NCI-H2029 (cell line): Measurements from ENCODE around the gene GBX2.
"Not testable (repeated sequence)": the region's sequence is repeated elsewhere in the genome, so short reads cannot be mapped to it uniquely, and the experiment has no call there.

Experiments
- DNase-seq: peaks from one replicate; lab custom pipeline; 2025; lab: John Stamatoyannopoulos, UW

Gene GBX2

DNA sequence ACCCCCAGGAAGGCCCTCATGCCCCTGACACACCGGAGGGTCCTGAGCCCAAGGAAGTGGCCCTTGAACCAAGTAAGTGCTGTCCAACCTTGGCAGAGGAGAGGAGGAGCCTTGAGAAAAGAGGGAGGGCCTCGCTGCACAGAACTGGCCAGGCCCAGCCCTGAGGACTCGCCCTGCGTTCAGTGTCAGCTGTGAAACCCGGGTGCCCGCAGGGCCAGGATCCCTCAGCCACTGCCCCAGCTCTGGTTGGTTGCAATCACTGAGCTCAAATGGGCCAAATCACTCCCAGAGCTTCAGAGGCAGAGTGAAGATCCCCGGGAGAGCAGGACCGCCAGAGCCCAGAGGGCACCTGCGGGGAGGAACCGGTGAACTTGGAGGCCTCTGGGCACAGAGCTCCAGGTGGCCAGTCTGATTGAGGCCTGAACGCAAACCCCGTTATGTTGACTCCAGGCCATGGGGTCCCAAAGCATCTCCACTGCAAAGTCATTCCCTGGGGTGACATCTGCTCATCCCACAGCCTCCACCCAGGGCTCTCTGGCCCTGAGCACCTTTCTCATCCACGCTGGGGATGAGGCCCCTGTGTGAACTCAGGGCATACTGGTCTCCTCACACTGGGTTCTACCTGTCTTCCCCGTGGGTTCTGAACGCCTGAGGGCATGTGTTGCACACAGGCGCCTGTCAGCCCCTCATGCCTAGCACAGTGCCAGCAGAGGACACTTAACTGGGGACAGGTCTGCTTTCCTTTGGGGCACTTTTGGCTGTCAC, 11.9 kb downstream of the GBX2 start:
- DNase-seq = no peak

DNA sequence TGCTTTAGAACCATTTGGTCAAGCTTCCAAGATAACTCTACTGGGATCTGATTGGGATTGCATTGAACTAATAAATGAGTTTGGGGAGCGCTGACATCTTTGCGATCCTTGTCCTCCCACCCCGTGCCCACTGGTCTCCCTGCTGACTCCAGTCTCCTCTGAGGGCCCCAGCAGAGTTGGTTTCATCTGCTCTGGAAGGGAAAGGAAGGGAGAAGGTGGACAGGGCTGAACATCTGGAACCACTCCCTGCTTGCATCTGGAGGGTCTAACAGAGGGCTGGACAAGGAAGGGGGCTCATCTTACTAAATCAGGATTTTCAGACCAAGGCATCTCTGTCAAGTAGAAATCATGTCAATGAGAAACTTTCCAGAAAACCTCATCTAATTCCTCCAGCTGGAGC, 12.8 kb downstream of the GBX2 start:
- no peak for DNase-seq

DNA sequence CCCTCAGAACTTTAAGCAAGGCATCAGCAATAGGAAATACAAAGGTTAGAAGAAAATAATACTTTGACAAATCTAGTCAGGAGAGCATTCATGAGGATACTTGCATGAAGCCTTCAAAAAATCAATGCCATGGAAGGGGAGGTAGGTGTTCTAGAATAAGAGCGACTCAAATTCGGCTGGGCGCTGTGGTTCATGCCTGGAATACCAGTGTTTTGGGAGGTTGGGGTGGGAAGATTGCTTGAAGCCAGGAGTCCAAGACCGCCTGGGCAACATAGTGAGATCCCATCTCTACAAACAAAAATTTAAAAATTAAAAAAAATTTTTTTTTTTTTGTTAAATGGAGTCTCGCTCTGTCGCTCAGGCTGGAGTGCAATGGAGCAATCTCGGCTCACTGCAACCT, 21.8 kb downstream of the GBX2 start:
- DNase-seq = no peak

DNA sequence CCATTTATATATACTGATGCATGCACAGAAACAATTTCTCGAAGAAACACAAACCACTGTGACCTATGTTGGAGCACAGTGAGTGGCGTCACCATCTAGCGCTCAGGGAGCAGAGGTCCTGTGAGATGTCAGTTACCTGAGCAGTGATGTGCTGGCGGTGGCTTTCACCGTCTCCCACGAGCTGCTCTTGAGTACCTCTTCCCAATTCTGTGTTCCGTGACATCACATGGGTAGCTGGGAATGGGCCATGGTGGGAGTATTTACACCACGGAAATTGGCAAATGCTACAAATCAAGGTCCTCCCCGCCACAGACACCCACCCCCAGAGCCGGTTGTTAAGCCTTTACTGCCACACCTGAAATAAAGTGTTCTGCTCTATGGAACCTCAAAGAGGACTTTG, 24.4 kb downstream of the GBX2 start:
- DNase-seq = no peak

DNA sequence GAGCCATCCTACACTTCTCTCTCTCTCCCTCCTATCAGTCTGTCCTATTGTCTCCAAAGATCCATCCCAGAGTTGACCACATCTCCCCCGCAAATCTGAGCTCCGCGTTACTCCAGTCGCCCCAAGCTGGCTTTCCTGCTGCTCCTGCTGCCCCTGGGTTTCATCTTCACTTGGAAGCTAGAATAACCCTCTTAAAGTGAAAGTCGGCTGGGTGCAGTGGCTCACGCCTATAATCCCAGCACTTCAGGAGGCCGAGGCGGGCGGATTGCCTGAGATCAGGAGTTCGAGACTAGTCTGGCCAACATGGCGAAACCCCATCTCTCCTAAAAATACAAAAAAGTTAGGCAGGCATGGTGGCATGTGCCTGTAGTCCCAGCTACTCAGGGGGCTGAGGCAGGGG, 26.6 kb downstream of the GBX2 start:
- not testable (repeated sequence) for DNase-seq

DNA sequence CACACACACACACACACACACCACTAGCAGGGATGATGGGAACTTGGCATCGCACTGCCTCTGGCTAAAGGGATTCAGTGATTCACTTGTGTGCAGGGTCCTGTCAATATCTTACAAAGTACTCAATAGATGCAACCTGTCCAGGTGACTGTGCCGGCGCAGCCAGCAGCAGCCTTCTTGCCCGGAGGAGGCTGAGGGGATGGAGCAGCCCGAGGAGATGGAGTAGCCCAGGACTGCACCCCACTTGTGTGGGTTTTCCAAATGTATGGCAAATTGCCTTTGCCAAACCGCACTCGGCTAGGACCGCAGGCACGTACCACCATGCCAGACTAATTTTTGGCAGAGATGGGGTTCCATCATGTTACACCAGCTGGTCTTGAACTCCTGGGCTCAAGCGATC, 31.1 kb downstream of the GBX2 start:
- no peak for DNase-seq

DNA sequence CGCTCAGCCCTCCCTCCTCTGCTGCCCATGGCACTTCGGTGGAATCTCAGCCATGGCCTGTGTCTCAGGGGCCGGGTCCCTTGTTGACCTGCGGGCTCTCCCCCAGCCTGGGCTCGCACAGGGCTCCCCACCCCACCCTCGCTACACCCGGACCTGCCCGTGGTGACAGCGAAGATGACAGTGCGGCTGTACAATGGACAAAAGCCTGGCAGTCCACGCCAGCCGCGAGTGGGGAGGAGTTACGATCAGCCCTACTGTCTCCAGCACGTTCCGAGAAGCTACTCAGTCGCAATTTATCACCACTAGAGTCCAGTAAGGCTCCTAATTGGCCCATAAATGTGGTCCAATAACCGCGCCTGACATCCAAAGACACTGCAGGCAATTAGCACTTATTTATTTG, 31.6 kb downstream of the GBX2 start:
- DNase-seq = no peak

DNA sequence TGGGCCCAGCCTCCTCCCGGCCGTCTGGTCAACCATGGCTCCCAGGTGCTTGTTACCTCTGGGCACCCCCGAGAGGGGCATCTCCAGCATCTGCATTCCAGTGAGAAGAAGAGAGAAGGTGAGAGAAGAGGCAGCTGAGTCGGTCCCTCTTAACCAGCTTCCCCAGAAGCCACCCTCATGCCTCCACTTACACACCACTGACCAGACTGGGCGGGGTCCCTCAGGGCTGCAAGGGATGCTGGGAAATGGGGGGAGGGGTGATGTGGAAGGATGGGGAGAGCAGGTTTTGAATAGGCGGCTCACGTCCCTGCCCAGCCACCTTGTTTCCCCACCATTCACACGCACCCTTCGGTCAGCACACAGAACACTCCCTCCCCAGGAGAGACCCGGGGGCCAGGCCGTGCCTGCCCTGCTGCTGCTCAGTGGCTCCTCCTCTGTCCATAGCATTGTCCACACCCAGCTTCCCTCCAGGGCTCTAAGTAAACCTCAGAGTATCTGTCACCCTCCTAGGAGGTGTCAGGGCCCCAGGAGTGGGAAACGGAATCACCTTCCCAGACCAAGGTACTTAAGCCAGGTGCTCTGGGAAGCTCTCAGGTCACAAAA, 34.7 kb downstream of the GBX2 start:
- DNase-seq = no peak

DNA sequence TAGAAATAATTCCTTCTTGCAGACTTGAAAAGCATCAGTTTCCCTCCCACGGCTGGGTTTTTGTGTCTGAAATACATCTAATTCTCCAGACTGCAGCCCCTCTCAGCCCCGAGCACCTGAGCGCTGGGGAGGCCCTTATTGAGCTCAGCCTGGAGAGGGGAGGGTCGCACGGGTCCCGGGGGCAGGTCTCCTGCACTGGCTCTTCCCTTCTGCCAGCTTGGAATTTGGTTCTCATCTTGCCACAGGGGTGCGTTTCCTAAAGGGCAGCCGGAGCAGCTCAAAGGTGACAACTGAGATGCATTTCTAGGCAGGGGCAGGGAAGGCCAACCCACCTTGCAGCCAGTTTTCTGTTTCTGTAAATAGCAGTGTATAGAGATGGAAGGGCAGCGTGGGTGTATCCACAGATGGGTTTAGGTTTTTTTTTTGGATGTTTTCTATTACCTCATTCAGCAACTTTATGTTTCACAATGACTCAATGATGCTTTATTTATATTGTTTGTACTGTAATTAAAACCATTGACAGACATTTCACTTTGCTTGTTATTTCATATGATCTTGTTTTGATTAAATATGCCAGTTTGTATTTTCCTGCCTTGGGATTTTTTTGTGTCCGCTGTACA, 37.0 kb downstream of the GBX2 start:
- DNase-seq = no peak

DNA sequence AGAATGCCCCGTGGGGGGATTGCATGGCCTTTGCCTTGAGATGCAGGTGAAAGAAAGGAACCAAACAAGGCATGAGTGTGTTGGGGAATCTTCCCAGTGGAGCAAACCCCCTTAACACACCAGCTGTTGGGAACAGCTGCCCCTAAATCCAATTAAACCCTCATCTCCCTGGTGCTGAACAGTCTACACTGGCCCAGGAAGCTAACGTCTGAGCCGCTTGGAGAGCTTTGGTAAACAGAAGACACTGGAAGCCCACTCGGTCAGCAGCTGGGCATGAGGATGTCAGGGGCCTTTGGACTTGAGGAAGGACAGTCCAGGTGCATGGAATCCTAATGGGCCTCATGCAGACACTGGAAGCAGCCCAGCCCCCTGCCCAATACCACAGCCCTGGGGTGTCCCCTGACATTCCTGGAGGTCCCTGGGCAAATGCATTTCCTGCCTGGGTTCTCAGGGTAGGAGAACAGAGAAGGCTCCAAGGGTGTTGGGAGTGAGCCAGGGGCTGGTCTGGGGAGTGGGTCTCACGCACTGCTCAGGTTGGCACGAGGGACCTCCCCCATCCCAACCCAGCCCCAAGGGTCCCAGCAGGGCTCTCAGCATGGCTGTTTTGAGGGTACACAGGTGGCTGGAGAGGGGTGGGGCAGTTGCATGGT, 37.7 kb downstream of the GBX2 start:
- no peak for DNase-seq

DNA sequence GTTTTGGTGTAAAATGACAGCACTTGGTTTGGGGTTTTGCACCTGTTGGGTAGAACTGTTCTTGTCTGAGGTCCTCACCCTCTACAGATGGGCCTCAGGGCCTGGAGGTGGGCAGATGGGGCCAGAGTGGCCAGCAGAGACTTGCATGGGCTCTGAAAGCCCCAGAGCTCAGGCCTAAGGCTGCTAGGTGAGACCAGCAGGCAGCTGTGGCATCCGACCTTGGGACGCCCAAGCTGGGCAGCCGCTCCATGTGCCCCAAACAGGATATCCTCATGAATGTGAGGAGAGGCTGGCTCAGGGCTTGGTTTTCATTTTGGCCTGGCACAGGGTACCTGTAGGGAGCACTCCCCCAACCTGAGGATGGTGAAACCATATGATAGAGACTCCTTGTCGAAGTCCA, 38.3 kb downstream of the GBX2 start:
- no peak for DNase-seq

DNA sequence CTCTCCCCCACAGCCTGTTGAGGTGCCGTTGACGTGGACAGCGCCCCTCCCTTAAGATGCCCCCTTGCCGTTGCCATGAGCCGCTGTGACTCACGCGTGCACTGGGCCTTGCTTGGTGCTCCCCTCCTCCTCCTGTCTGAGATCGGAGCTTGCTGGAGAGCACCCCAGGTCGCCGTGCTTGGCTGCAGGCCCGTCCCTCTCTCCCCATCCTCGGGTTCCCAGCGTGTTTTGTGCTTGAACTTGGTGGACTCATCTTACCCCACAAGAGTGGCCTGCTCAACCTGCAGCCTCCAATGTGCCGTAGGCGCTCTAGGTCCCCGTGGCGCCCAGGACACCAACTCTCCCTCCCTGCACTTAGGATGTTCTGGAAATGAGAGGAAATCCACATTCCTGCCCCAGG, 39.9 kb downstream of the GBX2 start:
- no peak for DNase-seq

DNA sequence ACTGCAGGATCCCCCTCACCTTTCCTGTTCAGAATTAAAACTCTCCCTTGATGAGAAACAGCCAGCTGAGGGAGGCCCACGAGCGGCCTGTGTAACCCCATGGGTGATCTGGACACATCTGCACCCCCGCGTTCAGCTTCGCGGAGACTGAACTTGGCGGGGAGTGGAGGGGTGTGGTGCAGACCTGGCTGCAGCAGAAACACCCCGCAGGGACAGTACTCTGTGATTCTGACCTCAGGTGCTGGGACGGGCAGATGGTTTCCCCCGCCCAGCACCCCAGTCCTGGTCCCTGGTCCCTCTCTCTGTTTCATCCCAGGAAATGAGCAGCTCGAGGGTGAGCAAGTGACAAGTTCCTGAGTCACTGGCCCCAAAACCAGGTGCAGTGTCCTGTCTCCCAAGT, 41.2 kb downstream of the GBX2 start:
- no peak for DNase-seq

DNA sequence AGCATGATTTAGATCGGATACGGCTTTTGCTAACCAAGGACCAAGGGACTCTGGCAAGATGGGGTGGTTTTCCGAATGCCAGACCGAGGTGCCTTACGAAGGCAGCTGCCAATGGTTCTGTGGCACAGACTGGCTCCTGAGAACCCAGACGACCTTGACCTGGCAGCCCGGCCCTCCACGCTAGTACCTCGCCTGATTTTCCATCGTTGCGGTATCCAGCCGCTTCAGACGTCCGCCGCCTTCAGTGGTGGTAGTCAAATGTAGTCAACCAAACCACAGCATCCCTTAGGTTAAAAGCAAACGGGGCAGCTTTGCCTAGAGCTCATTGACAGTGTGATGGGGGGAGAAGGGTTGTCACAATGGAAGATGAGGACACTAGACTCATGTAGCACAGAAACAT, 42.6 kb downstream of the GBX2 start:
- no peak for DNase-seq

DNA sequence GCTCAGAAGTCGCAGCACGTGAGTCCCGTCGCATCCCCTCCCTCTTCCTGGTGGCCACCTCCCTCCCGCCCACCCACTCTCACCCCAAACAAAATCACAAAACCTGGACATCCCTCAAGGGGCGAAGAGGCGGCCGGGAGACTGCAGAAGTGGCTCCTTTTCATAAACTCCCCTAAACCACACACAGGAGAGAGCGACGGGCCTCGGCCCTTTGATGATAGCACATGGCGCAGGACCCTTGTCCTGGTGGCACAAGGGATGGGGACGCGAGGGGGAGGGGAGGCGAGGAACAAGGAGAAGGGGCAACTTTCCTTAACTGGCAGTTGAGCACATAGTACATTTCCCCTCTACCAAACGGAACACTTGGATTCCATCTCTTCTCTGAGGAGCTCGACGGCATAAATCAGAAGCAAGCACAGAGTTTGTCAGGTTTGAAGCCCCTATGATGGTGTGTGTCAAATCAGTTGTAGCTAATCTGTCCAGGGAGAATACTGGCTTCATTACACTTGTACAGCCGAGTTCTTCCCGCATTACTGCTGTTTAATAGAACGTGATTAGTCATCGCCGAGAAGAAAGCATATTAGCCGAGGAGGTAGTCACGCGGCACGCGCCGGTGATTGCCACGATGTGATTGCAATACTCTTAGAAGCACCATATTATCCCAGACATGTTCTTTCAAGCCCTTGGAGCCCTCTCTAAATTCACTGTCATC, 43.8 kb downstream of the GBX2 start:
- no peak for DNase-seq

DNA sequence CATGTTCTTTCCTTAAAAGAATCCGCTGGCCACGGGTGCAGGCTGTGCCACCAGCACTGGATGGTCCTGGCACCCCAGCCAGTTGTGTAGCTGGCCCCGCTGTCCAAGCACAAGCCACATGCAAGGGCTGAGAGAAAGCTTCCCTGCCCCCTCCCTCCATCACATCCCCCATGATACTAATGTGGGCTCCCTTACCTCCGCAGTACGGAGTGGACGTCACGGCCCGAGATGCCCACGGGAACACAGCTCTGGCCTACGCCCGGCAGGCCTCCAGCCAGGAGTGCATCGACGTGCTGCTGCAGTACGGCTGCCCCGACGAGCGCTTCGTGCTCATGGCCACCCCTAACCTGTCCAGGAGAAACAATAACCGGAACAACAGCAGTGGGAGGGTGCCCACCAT, 44.5 kb downstream of the GBX2 start:
- DNase-seq = no peak

DNA sequence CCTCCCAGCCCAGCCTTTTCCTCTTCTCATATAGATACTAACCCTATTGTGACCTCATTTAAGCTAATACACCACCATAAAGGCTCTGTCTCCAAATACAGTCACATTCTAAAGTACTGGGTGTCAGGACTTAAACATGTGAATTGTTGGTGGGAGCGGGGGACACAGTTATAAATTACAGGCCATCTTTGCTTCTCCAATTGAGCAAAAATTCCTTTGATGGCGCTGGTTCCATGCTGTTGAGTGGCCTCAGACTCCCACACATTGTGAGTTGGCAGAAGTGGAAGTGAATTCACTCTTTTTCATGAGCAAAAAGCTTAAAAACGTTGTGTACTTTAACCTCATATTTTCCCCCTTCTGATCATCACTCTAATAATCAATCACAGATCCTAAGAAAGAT, 46.0 kb downstream of the GBX2 start:
- no peak for DNase-seq

DNA sequence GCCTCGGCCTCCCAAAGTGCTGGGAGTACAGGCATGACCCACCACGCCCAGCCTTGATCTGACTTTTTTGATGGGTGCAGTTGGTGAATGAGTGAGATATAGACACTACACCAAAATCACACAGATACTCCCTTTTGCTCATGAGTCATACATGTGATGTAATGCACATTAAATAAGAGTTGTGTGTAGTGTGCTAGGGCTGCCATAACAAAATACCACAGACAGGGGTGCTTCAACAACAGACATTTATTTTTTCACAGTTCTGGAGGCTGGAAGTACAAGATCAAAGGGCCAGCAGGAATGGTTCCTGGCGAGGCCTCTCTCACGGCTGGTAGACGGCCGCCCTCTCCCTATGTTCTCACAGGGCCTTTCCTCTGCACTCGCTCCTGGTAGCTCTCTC, 46.6 kb downstream of the GBX2 start:
- no peak for DNase-seq

DNA sequence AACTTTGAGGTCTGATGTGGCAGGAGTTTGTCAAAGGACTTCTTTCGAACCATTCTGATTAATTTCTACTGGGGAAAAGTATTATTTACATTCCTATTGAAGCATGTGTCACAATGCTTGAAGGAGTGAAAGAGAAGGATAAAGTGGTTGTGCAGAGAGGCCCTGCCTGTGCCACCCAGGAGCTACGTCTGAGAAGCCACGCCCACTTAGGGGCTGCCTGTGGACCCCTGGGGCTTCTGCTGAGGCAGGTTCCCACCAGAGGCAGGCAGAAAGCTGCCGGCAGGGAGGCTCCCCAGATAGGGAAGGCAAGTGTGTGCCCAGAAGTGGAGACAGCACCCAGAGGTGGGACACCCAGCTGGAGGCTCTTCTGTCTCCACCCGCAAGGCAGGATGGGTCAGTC, 47.4 kb downstream of the GBX2 start:
- no peak for DNase-seq

DNA sequence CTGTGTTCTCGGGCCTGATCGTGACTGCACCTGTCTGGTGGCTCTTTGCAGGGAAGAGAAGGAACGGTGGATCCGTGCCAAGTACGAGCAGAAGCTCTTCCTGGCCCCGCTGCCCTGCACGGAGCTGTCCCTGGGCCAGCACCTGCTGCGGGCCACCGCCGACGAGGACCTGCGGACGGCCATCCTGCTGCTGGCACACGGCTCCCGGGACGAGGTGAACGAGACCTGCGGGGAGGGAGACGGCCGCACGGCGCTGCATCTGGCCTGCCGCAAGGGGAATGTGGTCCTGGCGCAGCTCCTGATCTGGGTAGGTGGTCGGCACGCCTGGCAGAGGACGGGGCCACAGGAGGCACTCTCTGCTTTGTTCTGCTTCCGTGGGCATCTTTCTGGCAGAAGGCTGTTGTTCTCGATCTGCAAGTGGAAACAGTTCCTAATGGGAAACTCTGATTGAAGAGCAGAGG, 48.0 kb downstream of the GBX2 start:
- peak; percentile 81 for DNase-seq

DNA sequence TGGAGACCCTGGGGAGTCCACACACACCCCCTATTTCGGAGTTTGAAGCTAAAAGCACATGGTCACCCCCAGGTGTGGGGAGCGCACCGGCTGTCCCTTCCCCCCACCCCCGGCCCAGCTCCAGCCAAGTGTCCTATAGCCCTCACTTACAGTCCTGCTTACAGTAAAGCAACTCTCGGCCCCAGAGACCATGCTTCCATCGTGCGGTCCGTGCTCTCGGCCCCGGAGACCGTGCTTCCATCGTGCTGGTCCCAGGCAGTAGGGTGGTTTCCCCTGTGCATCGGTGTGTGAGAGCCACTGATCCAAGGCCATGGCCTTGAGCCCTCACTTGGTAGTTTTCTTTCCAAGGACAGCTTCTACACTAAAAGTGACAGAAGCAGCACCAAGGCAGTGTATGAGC, 48.7 kb downstream of the GBX2 start:
- DNase-seq = no peak

DNA sequence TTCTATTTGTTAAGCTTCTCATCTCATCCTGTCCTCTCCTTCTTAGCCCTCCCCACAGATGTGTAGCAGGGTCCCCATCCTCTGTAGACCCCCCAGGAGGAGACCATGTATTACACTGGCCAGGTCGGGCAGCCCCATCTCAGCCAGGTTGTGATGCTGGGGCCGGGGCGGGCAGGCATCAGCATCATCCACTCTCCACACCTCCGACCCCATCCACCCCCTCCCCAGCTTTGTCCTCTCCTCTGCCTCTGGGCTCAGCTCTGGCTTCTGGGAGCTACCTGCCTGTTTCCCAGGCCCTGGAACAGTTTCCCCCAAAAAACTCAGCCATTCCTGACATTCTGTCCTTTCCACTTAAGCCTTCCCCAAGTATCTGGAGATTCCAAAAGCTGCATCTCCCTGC, 49.2 kb downstream of the GBX2 start:
- DNase-seq = no peak
